ENCODE data around the gene MAP3K21.

MAP3K21 gene

DNA sequence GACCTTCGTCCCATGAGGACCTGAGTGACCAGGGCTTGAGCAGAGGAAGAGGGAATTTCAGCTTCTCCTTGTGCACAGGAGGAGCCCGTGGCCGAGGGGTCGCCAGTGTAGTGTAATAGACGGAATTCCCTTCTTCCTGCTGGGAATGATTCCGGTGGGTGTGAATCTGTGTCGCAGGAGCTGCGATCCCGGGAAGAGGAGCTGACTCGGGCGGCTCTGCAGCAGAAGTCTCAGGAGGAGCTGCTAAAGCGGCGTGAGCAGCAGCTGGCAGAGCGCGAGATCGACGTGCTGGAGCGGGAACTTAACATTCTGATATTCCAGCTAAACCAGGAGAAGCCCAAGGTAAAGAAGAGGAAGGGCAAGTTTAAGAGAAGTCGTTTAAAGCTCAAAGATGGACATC, 34.4 kb downstream of the MAP3K21 start:
- Histone ChIP-seq H3K36me3 (ENCODE audit: insufficient read depth, low read length) (no peaks in the 10 kb centered on the region), H3K4me2 (ENCODE audit: insufficient read depth, low read length) (no peak overlapping the region), H3K9ac (ENCODE audit: low read depth, low read length) (no peak overlapping the region), H3K27me3 (ENCODE audit: insufficient read depth, low read length, poor library complexity) (peaks cover 9% of the 10 kb centered on the region), H3K4me3 (ENCODE audit: low read depth in 1 of 2, low read length in 2 of 2) (no peak overlapping the region), H3K79me2 (ENCODE audit: insufficient read depth, low read length) (no peaks in the 10 kb centered on the region), H3K9me3 (ENCODE audit: insufficient read depth, low read length, severe bottlenecking) (no peaks in the 10 kb centered on the region), H3K27ac (ENCODE audit: low read length) (no peak overlapping the region), H3K4me1 (ENCODE audit: insufficient read depth, low read length) (no peaks in the 10 kb centered on the region), H4K20me1 (ENCODE audit: insufficient read depth, low read length) (no peaks in the 10 kb centered on the region), H2AFZ (ENCODE audit: low read depth, low read length) (no peak overlapping the region)
- no peak for DNase-seq
- no peak for ATAC-seq (ENCODE audit: insufficient read depth, low read depth)
- no peak for TF ChIP-seq EZH2 (IDR thresholded peaks at IDR 0.05; ENCODE audit: borderline replicate concordance, low read depth, low read length, severe bottlenecking)
- TF ChIP-seq, protein P1, sequence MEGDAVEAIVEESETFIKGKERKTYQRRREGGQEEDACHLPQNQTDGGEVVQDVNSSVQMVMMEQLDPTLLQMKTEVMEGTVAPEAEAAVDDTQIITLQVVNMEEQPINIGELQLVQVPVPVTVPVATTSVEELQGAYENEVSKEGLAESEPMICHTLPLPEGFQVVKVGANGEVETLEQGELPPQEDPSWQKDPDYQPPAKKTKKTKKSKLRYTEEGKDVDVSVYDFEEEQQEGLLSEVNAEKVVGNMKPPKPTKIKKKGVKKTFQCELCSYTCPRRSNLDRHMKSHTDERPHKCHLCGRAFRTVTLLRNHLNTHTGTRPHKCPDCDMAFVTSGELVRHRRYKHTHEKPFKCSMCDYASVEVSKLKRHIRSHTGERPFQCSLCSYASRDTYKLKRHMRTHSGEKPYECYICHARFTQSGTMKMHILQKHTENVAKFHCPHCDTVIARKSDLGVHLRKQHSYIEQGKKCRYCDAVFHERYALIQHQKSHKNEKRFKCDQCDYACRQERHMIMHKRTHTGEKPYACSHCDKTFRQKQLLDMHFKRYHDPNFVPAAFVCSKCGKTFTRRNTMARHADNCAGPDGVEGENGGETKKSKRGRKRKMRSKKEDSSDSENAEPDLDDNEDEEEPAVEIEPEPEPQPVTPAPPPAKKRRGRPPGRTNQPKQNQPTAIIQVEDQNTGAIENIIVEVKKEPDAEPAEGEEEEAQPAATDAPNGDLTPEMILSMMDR (IDR thresholded peaks at IDR 0.05; ENCODE audit: borderline replicate concordance, extremely low read depth, low read length, poor library complexity, severe bottlenecking) = no peak

DNA sequence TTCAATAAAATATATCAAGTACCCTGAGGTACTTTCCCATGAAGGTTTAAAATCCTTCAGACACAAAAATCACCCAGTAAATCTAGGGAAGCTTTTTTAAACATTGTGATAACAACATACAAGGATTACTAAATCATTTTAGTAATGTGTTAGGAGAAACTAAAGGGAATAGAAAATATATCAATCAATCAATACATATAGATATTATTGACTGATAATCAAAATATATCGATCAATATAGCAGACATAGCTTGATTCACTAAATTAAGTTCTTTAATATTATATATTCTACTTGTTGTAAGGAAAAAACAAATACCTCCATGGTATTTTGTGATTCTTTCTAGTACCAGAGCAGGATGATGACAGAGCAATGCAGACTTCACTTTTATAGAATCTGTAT, 35.2 kb downstream of the MAP3K21 start:
- no peak overlapping the region for H3K4me3 ChIP-seq (ENCODE audit: low read depth in 1 of 2, low read length in 2 of 2)
- H3K27me3 ChIP-seq (ENCODE audit: insufficient read depth, low read length, poor library complexity) = peaks cover 9% of the 10 kb centered on the region
- H3K36me3 ChIP-seq (ENCODE audit: insufficient read depth, low read length) = no peaks in the 10 kb centered on the region
- no peak overlapping the region for H3K4me2 ChIP-seq (ENCODE audit: insufficient read depth, low read length)
- no peaks in the 10 kb centered on the region for H3K9me3 ChIP-seq (ENCODE audit: insufficient read depth, low read length, severe bottlenecking)
- H2AFZ ChIP-seq (ENCODE audit: low read depth, low read length) = no peak overlapping the region
- H3K79me2 ChIP-seq (ENCODE audit: insufficient read depth, low read length) = no peaks in the 10 kb centered on the region
- H3K27ac ChIP-seq (ENCODE audit: low read length) = no peak overlapping the region
- no peaks in the 10 kb centered on the region for H4K20me1 ChIP-seq (ENCODE audit: insufficient read depth, low read length)
- DNase-seq (no peak), ATAC-seq (ENCODE audit: insufficient read depth, low read depth) (no peak)
- H3K4me1 ChIP-seq (ENCODE audit: insufficient read depth, low read length) = no peaks in the 10 kb centered on the region
- TF ChIP-seq, protein P1 (IDR thresholded peaks at IDR 0.05; ENCODE audit: borderline replicate concordance, extremely low read depth, low read length, poor library complexity, severe bottlenecking) = no peak
- TF ChIP-seq EZH2 (IDR thresholded peaks at IDR 0.05; ENCODE audit: borderline replicate concordance, low read depth, low read length, severe bottlenecking) = no peak
- no peak overlapping the region for H3K9ac ChIP-seq (ENCODE audit: low read depth, low read length)

DNA sequence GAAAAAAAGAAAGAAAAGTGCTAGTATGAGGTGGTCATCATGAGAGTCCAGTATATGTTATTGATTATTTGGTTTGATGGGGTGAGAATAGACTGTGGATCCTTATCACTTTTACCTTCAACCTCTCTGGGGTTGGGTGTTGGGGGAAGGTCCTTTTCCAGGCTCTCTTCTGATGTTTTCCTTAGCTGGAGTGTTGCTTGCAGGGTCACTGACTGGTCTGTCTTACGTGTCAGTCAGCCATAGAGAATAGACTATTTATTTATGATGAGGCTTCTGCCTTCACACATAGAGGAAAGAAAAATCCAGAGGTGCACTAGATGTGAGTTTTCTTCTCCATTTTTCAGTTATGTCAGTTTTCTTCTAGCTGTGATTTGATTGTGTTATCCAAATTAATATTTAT, 36.5 kb downstream of the MAP3K21 start:
- Histone ChIP-seq H3K36me3 (ENCODE audit: insufficient read depth, low read length) (no peaks in the 10 kb centered on the region), H3K27me3 (ENCODE audit: insufficient read depth, low read length, poor library complexity) (peaks cover 9% of the 10 kb centered on the region), H3K79me2 (ENCODE audit: insufficient read depth, low read length) (no peaks in the 10 kb centered on the region), H3K4me1 (ENCODE audit: insufficient read depth, low read length) (no peaks in the 10 kb centered on the region), H3K4me3 (ENCODE audit: low read depth in 1 of 2, low read length in 2 of 2) (no peak overlapping the region), H2AFZ (ENCODE audit: low read depth, low read length) (no peak overlapping the region), H3K9ac (ENCODE audit: low read depth, low read length) (no peak overlapping the region), H3K9me3 (ENCODE audit: insufficient read depth, low read length, severe bottlenecking) (no peaks in the 10 kb centered on the region), H3K27ac (ENCODE audit: low read length) (no peak overlapping the region), H3K4me2 (ENCODE audit: insufficient read depth, low read length) (no peak overlapping the region), H4K20me1 (ENCODE audit: insufficient read depth, low read length) (no peaks in the 10 kb centered on the region)
- no peak for DNase-seq
- no peak for ATAC-seq (ENCODE audit: insufficient read depth, low read depth)
- TF ChIP-seq EZH2 (IDR thresholded peaks at IDR 0.05; ENCODE audit: borderline replicate concordance, low read depth, low read length, severe bottlenecking) = no peak
- TF ChIP-seq, protein P1 (IDR thresholded peaks at IDR 0.05; ENCODE audit: borderline replicate concordance, extremely low read depth, low read length, poor library complexity, severe bottlenecking) = no peak
